NCI-H2107 treated with DMSO at 0.1 percent for 48 hours (cell line): Measurements from ENCODE around the gene COL2A1.

Source experiments
- DNase-seq: peaks from one replicate; lab custom pipeline; 2025; ENCODE audit not compliant: unreplicated experiment; lab: John Stamatoyannopoulos, UW

COL2A1 gene

GRCh38 chr12:48004053-48004941 is at the start of gene COL2A1:
TSS of gene COL2A1 (minus strand) at chr12:48004476. CDS start at chr12:48004321, 155 bp downstream.
- no peak for DNase-seq

- no peak for DNase-seq
Observed at GRCh38 chr12:48053883-48054282, 49.6 kb upstream of the COL2A1 start.

GRCh38 chr12:48053122-48053521 is 48.8 kb upstream of the COL2A1 start:
- DNase-seq, result no peak

GRCh38 chr12:48051681-48052080 is 47.4 kb upstream of the COL2A1 start:
- DNase-seq, result no peak

GRCh38 chr12:48050174-48050573 is 45.9 kb upstream of the COL2A1 start:
- DNase-seq, result no peak

GRCh38 chr12:48045965-48046518 is 41.8 kb upstream of the COL2A1 start:
- no peak for DNase-seq

- no peak for DNase-seq
Observed at GRCh38 chr12:48045061-48045846, 41.0 kb upstream of the COL2A1 start.

GRCh38 chr12:48044396-48044795 is 40.1 kb upstream of the COL2A1 start:
- no peak for DNase-seq

GRCh38 chr12:48043771-48044170 is 39.5 kb upstream of the COL2A1 start:
- DNase-seq, result no peak

GRCh38 chr12:48041591-48042423 is 37.5 kb upstream of the COL2A1 start:
- DNase-seq, result peak; percentile 59

GRCh38 chr12:48040354-48040753 is 36.1 kb upstream of the COL2A1 start:
- no peak for DNase-seq

GRCh38 chr12:48039151-48039550 is 34.9 kb upstream of the COL2A1 start:
- DNase-seq, result no peak

GRCh38 chr12:48038085-48038484 is 33.8 kb upstream of the COL2A1 start:
- DNase-seq, result no peak

GRCh38 chr12:48037267-48037915 is 33.1 kb upstream of the COL2A1 start:
- no peak for DNase-seq

- DNase-seq, result no peak
Observed at GRCh38 chr12:48036818-48037217, 32.5 kb upstream of the COL2A1 start.

- no peak for DNase-seq
Observed at GRCh38 chr12:48034835-48035805, 30.8 kb upstream of the COL2A1 start.

GRCh38 chr12:48033451-48033850 is 29.2 kb upstream of the COL2A1 start:
- no peak for DNase-seq

GRCh38 chr12:48032597-48032996 is 28.3 kb upstream of the COL2A1 start:
- no peak for DNase-seq
